Measurements from ENCODE around the gene SIGLEC6.

Gene SIGLEC6

GRCh38 chr19:51548213-51548651, 16.8 kb upstream of the SIGLEC6 start:
- no peak for DNase-seq

- DNase-seq: no peak
Measured at GRCh38 chr19:51547397-51548212, 16.1 kb upstream of the SIGLEC6 start.

- DNase-seq: no peak
Measured at GRCh38 chr19:51546650-51547396, 15.4 kb upstream of the SIGLEC6 start.

- DNase-seq: no peak
Measured at GRCh38 chr19:51546107-51546649, 14.7 kb upstream of the SIGLEC6 start.

GRCh38 chr19:51544038-51544437, 12.6 kb upstream of the SIGLEC6 start:
- DNase-seq: no peak

- DNase-seq: no peak
Measured at GRCh38 chr19:51542699-51543098, 11.2 kb upstream of the SIGLEC6 start.

- DNase-seq: no peak
Measured at GRCh38 chr19:51541458-51542357, 10.2 kb upstream of the SIGLEC6 start.

GRCh38 chr19:51539821-51540366, 8.4 kb upstream of the SIGLEC6 start:
- DNase-seq: no peak

GRCh38 chr19:51535535-51535934, 4.1 kb upstream of the SIGLEC6 start:
- DNase-seq: no peak

- DNase-seq: no peak
Measured at GRCh38 chr19:51530616-51531015, 854 bp downstream of the SIGLEC6 start.

GRCh38 chr19:51529301-51529700, 2.2 kb downstream of the SIGLEC6 start:
- no peak for DNase-seq

GRCh38 chr19:51525651-51526050, 5.8 kb downstream of the SIGLEC6 start:
- DNase-seq: no peak

- DNase-seq: no peak
Measured at GRCh38 chr19:51524666-51525264, 6.7 kb downstream of the SIGLEC6 start.

- DNase-seq: no peak
Measured at GRCh38 chr19:51521781-51522180, 9.7 kb downstream of the SIGLEC6 start.

GRCh38 chr19:51521357-51521756, 10.1 kb downstream of the SIGLEC6 start:
- no peak for DNase-seq

GRCh38 chr19:51520728-51521127, 10.7 kb downstream of the SIGLEC6 start:
- DNase-seq: no peak

- DNase-seq: no peak
Measured at GRCh38 chr19:51514866-51515481, 16.5 kb downstream of the SIGLEC6 start.

- no peak for DNase-seq
Measured at GRCh38 chr19:51513968-51514367, 17.5 kb downstream of the SIGLEC6 start.

GRCh38 chr19:51511353-51511752, 20.1 kb downstream of the SIGLEC6 start:
- DNase-seq: no peak

- DNase-seq: no peak
Measured at GRCh38 chr19:51509823-51510660, 21.4 kb downstream of the SIGLEC6 start.
